ENCODE results near the gene NFE2L2. TPM values are rescaled to one million over a fixed set of nuclear protein-coding genes. Genes with fewer than 3 reads are reported as not detected.

The NFE2L2 gene
- total RNA-seq, 1 experiment from 2014 or later = 80.0 TPM

DNA sequence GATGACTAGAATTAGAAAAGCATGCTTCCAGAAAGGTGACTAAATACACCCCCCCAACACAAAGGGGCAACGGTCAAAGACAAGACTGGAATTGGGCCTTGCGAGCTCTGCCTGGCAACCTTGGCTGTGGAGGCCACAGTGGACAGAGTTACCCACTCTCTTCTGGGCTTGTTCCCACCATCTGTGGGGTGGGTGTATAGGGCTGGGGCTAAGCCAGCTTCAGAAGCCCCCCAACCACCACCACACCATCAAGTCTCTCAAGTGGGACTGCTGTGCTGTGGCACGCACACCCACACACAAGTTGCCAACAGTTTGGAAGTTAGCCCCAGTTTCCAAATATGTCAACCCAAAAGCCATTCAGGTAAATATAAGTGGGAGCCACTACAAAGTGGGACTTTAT lies 7.8 kb downstream of the NFE2L2 start:
- TF ChIP-seq, protein P1, sequence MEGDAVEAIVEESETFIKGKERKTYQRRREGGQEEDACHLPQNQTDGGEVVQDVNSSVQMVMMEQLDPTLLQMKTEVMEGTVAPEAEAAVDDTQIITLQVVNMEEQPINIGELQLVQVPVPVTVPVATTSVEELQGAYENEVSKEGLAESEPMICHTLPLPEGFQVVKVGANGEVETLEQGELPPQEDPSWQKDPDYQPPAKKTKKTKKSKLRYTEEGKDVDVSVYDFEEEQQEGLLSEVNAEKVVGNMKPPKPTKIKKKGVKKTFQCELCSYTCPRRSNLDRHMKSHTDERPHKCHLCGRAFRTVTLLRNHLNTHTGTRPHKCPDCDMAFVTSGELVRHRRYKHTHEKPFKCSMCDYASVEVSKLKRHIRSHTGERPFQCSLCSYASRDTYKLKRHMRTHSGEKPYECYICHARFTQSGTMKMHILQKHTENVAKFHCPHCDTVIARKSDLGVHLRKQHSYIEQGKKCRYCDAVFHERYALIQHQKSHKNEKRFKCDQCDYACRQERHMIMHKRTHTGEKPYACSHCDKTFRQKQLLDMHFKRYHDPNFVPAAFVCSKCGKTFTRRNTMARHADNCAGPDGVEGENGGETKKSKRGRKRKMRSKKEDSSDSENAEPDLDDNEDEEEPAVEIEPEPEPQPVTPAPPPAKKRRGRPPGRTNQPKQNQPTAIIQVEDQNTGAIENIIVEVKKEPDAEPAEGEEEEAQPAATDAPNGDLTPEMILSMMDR (conservative IDR thresholded peaks at IDR 0.05; ENCODE audit: low read depth, low read length) = no peak
- no peak for TF ChIP-seq EZH2 (IDR thresholded peaks at IDR 0.05; ENCODE audit: borderline replicate concordance, low read depth, low read length, poor library complexity, severe bottlenecking)
- POLR2A ChIA-PET (ENCODE audit: low non-redundant PET) = no interaction called here
- intact Hi-C loops (cut with micrococcal nuclease; ENCODE audit: unreplicated experiment) = no loop called here
- Histone ChIP-seq H3K36me3 (ENCODE audit: insufficient read depth, low read length, poor library complexity, severe bottlenecking) (peaks cover 11% of the 10 kb centered on the region), H3K9me3 (ENCODE audit: low read depth, low read length, poor library complexity, severe bottlenecking) (no peaks in the 10 kb centered on the region), H3K4me1 (ENCODE audit: insufficient read depth, low read length, poor library complexity, severe bottlenecking) (peaks cover 42% of the 10 kb centered on the region), H3K4me3 (ENCODE audit: low read depth, low read length, poor library complexity, severe bottlenecking) (no peak overlapping the region), H3K27ac (ENCODE audit: low read depth, low read length, poor library complexity, severe bottlenecking) (no peak overlapping the region), H3K27me3 (replicated peaks; ENCODE audit: insufficient read depth, low read depth, low read length, poor library complexity) (no peaks in the 10 kb centered on the region)
- no TSS peak for BruUV-seq (replicated peaks)
- CTCF ChIA-PET = no interaction called here
- DNase-seq (ENCODE audit: low spot score) = no peak

- TF ChIP-seq EZH2 (IDR thresholded peaks at IDR 0.05; ENCODE audit: borderline replicate concordance, low read depth, low read length, poor library complexity, severe bottlenecking) = no peak
- TF ChIP-seq, protein P1 (conservative IDR thresholded peaks at IDR 0.05; ENCODE audit: low read depth, low read length) = no peak
Observed at GRCh38 chr2:177256026-177256425, 8.5 kb downstream of the NFE2L2 start.

GRCh38 chr2:177255227-177255601 lies 9.3 kb downstream of the NFE2L2 start:
- intact Hi-C loops (cut with micrococcal nuclease; ENCODE audit: unreplicated experiment) = no loop called here
- peak overlapping the region; percentile 59 for H3K27ac ChIP-seq (ENCODE audit: low read depth, low read length, poor library complexity, severe bottlenecking)
- H3K36me3 ChIP-seq (ENCODE audit: insufficient read depth, low read length, poor library complexity, severe bottlenecking) = peaks cover 11% of the 10 kb centered on the region
- H3K9me3 ChIP-seq (ENCODE audit: low read depth, low read length, poor library complexity, severe bottlenecking) = no peaks in the 10 kb centered on the region
- peaks cover 30% of the 10 kb centered on the region for H3K4me1 ChIP-seq (ENCODE audit: insufficient read depth, low read length, poor library complexity, severe bottlenecking)
- no peak for DNase-seq (ENCODE audit: low spot score)
- TF ChIP-seq, protein P1 (conservative IDR thresholded peaks at IDR 0.05; ENCODE audit: low read depth, low read length) = no peak
- no peak for TF ChIP-seq EZH2 (IDR thresholded peaks at IDR 0.05; ENCODE audit: borderline replicate concordance, low read depth, low read length, poor library complexity, severe bottlenecking)
- CTCF ChIA-PET = interaction anchor here (1.1 kb wide), 1 partner anchor 9 kb away, joined by 6 read pairs; the partner anchor contains the start of gene NFE2L2
- no peak overlapping the region for H3K4me3 ChIP-seq (ENCODE audit: low read depth, low read length, poor library complexity, severe bottlenecking)
- no peaks in the 10 kb centered on the region for H3K27me3 ChIP-seq (replicated peaks; ENCODE audit: insufficient read depth, low read depth, low read length, poor library complexity)
- no TSS peak for BruUV-seq (replicated peaks)
- POLR2A ChIA-PET (ENCODE audit: low non-redundant PET) = no interaction called here

More at GRCh38 chr2:177256026-177256425, 8.5 kb downstream of the NFE2L2 start:
- intact Hi-C loops (cut with micrococcal nuclease; ENCODE audit: unreplicated experiment) = no loop called here
- no peak overlapping the region for H3K4me3 ChIP-seq (ENCODE audit: low read depth, low read length, poor library complexity, severe bottlenecking)
- CTCF ChIA-PET = no interaction called here
- H3K4me1 ChIP-seq (ENCODE audit: insufficient read depth, low read length, poor library complexity, severe bottlenecking) = peaks cover 36% of the 10 kb centered on the region
- H3K27ac ChIP-seq (ENCODE audit: low read depth, low read length, poor library complexity, severe bottlenecking) = peak overlapping the region; percentile 59
- no peaks in the 10 kb centered on the region for H3K9me3 ChIP-seq (ENCODE audit: low read depth, low read length, poor library complexity, severe bottlenecking)
- no peaks in the 10 kb centered on the region for H3K27me3 ChIP-seq (replicated peaks; ENCODE audit: insufficient read depth, low read depth, low read length, poor library complexity)
- POLR2A ChIA-PET (ENCODE audit: low non-redundant PET) = no interaction called here
- H3K36me3 ChIP-seq (ENCODE audit: insufficient read depth, low read length, poor library complexity, severe bottlenecking) = peaks cover 11% of the 10 kb centered on the region
- no peak for DNase-seq (ENCODE audit: low spot score)
- no TSS peak for BruUV-seq (replicated peaks)

All from A673 (cell line).